Measurements from ENCODE around the gene NECTIN1.

- TF ChIP-seq RXRA (CRISPR knock-in tag; IDR thresholded peaks at IDR 0.05) (no peak), MYNN (CRISPR knock-in tag; IDR thresholded peaks at IDR 0.05; ENCODE audit: low read depth) (no peak), MEF2D (CRISPR knock-in tag; IDR thresholded peaks at IDR 0.05) (no peak), E2F5 (CRISPR knock-in tag; conservative IDR thresholded peaks at IDR 0.05) (no peak), SIN3A (IDR thresholded peaks at IDR 0.05; ENCODE audit: borderline replicate concordance, low read depth, low read length) (no peak), SETDB1 (CRISPR knock-in tag; IDR thresholded peaks at IDR 0.05; ENCODE audit: borderline replicate concordance) (no peak)
- TF ChIP-seq, protein P1, sequence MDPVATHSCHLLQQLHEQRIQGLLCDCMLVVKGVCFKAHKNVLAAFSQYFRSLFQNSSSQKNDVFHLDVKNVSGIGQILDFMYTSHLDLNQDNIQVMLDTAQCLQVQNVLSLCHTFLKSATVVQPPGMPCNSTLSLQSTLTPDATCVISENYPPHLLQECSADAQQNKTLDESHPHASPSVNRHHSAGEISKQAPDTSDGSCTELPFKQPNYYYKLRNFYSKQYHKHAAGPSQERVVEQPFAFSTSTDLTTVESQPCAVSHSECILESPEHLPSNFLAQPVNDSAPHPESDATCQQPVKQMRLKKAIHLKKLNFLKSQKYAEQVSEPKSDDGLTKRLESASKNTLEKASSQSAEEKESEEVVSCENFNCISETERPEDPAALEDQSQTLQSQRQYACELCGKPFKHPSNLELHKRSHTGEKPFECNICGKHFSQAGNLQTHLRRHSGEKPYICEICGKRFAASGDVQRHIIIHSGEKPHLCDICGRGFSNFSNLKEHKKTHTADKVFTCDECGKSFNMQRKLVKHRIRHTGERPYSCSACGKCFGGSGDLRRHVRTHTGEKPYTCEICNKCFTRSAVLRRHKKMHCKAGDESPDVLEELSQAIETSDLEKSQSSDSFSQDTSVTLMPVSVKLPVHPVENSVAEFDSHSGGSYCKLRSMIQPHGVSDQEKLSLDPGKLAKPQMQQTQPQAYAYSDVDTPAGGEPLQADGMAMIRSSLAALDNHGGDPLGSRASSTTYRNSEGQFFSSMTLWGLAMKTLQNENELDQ (CRISPR knock-in tag; IDR thresholded peaks at IDR 0.05; ENCODE audit: borderline replicate concordance) = no peak
- TF ChIP-seq, protein P2, sequence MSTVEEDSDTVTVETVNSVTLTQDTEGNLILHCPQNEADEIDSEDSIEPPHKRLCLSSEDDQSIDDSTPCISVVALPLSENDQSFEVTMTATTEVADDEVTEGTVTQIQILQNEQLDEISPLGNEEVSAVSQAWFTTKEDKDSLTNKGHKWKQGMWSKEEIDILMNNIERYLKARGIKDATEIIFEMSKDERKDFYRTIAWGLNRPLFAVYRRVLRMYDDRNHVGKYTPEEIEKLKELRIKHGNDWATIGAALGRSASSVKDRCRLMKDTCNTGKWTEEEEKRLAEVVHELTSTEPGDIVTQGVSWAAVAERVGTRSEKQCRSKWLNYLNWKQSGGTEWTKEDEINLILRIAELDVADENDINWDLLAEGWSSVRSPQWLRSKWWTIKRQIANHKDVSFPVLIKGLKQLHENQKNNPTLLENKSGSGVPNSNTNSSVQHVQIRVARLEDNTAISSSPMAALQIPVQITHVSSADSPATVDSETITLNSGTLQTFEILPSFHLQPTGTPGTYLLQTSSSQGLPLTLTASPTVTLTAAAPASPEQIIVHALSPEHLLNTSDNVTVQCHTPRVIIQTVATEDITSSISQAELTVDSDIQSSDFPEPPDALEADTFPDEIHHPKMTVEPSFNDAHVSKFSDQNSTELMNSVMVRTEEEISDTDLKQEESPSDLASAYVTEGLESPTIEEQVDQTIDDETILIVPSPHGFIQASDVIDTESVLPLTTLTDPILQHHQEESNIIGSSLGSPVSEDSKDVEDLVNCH (CRISPR knock-in tag; IDR thresholded peaks at IDR 0.05) = no peak
Observed at GRCh38 chr11:119774172-119774763, 45.3 kb upstream of the NECTIN1 start.

Measured in HepG2 (cell line).